Right lung (tissue), 5 donors: ENCODE measurements around the gene KCNQ1OT1. TPM values are rescaled to one million over a fixed set of nuclear protein-coding genes. Genes with fewer than 3 reads are reported as not detected.

Source experiments
- DNase-seq, 2 donors: peaks; one replicate each; pipeline ENCODE4 v3.0.0-alpha.2; 2013
- polyA plus RNA-seq, 5 donors: library from polyadenylated mRNA; unstranded; fragments of 120-200 nt; gene quantifications; one replicate each; pipeline versions ENCODE4 v1.2.1 to v1.2.3, GENCODE V29; 2013; ENCODE audit warnings: inconsistent platforms in 1 of 5, low replicate concordance in 1 of 5; ENCODE audit not compliant: insufficient read length in 5 of 5, insufficient read depth in 1 of 5

Gene KCNQ1OT1
- polyA plus RNA-seq, 5 donors: 1.3 to 3.1 (median 2.5) TPM

- no peak for DNase-seq
Observed at GRCh38 chr11:2559527-2560311, 140.1 kb downstream of the KCNQ1OT1 start.

DNA sequence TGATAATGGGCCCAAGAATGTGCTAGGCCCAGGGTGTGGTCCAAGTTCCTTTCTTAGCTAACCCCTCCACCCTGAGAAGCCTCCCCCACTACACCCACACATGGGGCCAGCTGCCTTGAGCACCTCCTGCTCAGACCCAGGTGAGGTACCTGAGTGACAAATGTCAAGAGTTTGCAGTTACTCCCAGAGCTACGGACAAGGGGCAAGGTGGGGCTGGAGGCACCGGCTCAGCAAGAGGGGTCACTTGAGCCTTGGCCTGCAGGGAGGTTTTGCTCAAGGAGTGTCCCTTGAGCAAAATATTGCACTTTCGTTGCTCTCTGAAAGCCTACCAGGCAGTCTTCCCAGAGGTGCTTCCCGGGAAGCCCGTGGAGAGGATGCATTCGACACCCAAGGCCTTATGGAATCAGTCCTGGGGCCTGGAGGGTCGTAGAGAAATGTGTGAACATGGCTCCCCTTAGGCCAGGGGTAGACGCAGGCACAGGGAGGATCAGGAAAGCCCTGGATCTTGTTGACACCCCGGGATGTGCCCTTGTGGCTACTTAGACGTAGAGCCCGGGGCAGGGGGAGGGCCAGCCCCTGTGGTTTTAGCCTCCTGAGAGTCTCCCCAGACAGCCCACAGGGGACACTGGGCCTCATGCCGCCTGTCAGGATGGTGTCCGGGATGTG, 140.8 kb downstream of the KCNQ1OT1 start:
- no peak for DNase-seq

DNA sequence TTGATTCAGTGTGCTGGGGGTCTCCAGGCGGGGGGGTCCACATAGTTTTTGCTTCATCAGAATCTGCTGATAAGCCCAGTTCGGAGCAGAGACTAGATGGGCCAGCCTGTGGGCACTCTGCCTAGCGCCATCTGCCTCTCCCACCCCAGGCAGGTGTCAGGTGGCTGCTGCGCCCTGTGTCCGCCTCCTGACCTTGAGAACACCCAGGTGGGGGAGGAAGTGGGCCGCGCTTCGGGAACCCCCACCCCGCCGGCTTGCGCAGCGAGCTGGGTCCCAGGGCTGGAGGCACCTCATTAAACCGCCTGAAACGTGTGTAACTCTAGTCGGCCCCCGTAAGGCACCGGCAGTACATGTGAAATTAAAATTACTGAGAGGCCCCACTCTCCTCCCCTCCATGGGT, 141.4 kb downstream of the KCNQ1OT1 start:
- no peak for DNase-seq

Other genes with a start within 250 kb of the KCNQ1OT1 start
- 100 to 1,000 TPM in 1 of 5 donors, 10 to 100 TPM in 4; 51.0 to 105 (median 68.6) TPM for gene CDKN1C, start 185.8 kb upstream of the KCNQ1OT1 start, polyA plus RNA-seq
- gene PHLDA2, start 229.4 kb upstream of the KCNQ1OT1 start, polyA plus RNA-seq: 1 to 10 TPM in 1 of 5 donors, under 1 TPM in 3, not detected in 1; 0.19 to 1.9 (median 0.76) TPM